Measurements from ENCODE around the gene CLCN1.

The CLCN1 gene

DNA sequence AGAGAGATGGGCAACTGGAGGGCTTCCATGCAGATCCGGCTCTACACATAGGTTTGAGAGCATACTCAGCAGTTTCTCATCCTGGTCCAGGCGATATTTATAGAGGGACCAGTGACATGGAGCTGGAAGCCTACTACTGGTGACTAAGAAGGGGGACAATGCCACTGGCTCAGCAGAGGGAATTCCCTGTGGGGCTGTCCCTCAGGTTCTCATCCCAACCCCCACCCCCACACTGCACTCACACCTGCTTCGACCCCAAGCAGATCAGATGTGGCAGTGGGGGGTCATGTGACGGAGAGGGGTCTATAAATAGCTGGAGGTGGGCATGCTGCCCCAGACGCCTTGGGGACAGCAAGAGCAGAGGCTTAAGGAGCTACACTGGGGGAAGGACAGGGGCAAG, at the start of gene CLCN1:
Gene CLCN1, plus strand, starts transcription at position 336 of the 400 bp plus-strand sequence. CDS start 102 bp downstream, outside the sequence.
- TF ChIP-seq ZNF274 (IDR thresholded peaks at IDR 0.05; ENCODE audit: low read depth, low read length) = no peak
- H3K4me3 ChIP-seq (ENCODE audit: low read length) = no peak within 1 kb of the TSS

DNA sequence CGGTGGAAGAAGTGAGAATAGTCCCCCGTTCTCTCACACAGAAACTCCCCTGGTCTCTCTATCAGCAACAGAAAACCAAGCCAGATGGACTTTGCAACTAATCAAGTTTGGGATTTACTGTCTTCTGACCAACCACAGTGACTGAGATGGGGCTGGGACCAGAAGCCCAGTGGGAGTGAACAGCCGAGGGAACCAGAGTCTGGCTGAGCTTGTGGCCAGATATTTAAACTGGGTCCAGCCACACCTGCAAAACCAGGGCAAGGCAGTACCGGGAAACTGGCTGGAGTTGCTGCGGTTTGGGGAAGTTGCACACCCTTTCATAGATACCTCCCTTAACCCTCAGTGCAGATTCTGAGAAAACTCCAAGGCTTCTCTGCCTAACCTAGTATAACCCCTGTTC, 46.7 kb upstream of the CLCN1 start:
- TF ChIP-seq ZNF274 (IDR thresholded peaks at IDR 0.05; ENCODE audit: low read depth, low read length) = no peak

GRCh38 chr7:143271240-143271639, 44.7 kb upstream of the CLCN1 start:
- H3K4me3 ChIP-seq (ENCODE audit: low read length) = no peak overlapping the region
- no peak for TF ChIP-seq ZNF274 (IDR thresholded peaks at IDR 0.05; ENCODE audit: low read depth, low read length)

More for the DNA sequence above, 46.7 kb upstream of the CLCN1 start:
- no peak overlapping the region for H3K4me3 ChIP-seq (ENCODE audit: low read length)

GRCh38 chr7:143272871-143273270, 43.0 kb upstream of the CLCN1 start:
- TF ChIP-seq ZNF274 (IDR thresholded peaks at IDR 0.05; ENCODE audit: low read depth, low read length) = no peak

DNA sequence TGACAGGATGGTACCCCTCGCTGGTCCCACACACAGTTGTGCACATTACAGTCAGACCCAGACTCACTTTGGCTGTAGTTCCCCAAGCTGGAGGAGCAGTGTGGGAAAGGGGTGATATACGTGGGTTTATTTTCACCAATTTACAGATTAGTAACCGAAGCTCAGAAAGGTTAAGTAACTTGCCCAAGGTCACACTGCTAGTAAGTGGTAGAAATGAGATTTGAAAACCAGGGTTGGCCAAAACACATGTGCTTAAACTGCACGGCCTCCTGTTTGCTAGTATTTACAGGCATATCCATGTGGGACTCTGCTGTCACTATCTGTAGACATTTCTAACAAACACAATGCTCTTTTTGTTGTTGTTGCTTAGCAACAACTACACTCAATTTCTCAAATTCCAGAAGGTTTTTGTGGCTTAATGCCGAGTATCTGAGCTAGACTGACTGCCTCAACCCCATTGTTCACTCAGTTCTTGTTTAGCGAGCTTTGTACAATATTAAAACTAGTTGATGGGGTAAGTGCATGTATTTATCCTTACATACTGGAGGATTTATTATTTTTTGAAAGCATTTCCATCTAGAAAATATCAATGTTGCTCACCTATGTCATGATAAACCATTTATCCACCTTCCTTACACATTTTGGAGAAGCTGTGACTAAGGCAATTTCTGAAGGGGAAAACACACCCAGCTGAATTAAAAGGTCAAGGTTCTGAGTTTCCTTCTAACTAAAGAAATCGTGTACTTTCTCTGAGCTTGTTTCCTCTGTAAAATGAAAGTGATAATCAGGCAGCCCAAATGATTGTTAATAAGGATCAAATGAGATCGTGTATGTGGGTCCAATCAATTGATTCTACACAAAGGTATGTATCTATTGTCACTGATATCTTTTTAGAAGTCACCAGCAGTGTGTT, 36.5 kb upstream of the CLCN1 start:
- no peak for TF ChIP-seq ZNF274 (IDR thresholded peaks at IDR 0.05; ENCODE audit: low read depth, low read length)
- no peak overlapping the region for H3K4me3 ChIP-seq (ENCODE audit: low read length)

More at GRCh38 chr7:143272871-143273270, 43.0 kb upstream of the CLCN1 start:
- no peak overlapping the region for H3K4me3 ChIP-seq (ENCODE audit: low read length)

DNA sequence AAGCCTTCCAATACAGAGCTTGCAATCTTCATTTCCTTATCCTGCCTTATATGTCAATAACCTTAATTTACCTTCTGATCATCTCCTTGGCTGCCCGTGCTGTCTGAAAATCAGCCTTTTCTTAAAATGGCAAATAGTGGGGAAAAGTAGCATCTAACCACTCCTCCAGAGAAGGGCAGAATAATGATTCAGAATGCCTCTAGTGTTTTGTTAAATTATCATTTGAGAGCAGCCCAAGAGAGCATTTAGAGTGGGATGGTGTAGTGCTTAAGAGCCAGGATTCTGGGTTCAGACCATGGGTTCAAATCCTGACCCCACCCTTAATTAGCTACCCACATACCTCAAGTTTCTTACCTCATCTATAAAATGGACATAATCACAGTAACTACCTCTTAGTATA, 35.8 kb upstream of the CLCN1 start:
- TF ChIP-seq ZNF274 (IDR thresholded peaks at IDR 0.05; ENCODE audit: low read depth, low read length) = no peak
- no peak overlapping the region for H3K4me3 ChIP-seq (ENCODE audit: low read length)

DNA sequence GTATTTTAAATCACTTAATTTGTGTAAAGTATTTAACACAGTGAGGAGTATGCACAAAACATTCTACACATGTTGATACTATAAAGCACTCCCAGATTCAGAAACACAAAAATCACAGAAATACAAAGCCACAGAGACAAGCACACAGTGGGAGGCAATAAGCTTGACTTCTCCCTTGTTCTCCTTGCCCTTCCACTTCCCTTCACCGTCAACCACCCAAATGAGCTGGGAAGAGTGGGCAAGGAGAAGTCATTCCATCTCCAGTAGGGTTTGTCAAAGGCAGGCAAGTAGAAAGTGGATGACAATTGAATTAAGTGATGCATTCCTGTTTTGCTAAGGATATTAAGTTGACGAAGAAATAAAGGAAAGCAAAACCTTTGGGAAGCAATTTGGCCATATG, 35.3 kb upstream of the CLCN1 start:
- TF ChIP-seq ZNF274 (IDR thresholded peaks at IDR 0.05; ENCODE audit: low read depth, low read length) = no peak
- H3K4me3 ChIP-seq (ENCODE audit: low read length) = no peak overlapping the region

DNA sequence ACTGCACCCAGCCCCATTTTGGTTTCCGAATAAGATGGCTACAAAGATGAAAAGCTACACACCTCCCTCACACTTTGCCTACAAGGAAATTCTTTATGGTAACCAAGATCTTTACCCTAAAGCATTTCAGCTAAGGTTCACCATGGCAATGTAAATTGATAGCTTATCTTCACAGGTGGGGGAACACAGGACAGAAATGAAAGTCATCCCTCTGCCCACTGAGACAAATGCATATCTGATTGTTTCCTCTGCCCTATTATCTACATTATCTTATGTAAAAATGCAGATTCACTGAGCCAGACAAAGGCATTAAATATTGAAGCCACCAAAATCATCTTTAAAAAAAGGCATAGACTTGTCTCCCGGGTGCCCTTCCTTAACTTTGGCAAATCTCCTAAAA, 34.4 kb upstream of the CLCN1 start:
- TF ChIP-seq ZNF274 (IDR thresholded peaks at IDR 0.05; ENCODE audit: low read depth, low read length) = no peak
- H3K4me3 ChIP-seq (ENCODE audit: low read length) = no peak overlapping the region

- no peak overlapping the region for H3K4me3 ChIP-seq (ENCODE audit: low read length)
- TF ChIP-seq ZNF274 (IDR thresholded peaks at IDR 0.05; ENCODE audit: low read depth, low read length) = no peak
These were observed 33.8 kb upstream of the CLCN1 start for GRCh38 chr7:143282124-143282523.

GRCh38 chr7:143283381-143283780, 32.5 kb upstream of the CLCN1 start:
- no peak for TF ChIP-seq ZNF274 (IDR thresholded peaks at IDR 0.05; ENCODE audit: low read depth, low read length)
- no peak overlapping the region for H3K4me3 ChIP-seq (ENCODE audit: low read length)

DNA sequence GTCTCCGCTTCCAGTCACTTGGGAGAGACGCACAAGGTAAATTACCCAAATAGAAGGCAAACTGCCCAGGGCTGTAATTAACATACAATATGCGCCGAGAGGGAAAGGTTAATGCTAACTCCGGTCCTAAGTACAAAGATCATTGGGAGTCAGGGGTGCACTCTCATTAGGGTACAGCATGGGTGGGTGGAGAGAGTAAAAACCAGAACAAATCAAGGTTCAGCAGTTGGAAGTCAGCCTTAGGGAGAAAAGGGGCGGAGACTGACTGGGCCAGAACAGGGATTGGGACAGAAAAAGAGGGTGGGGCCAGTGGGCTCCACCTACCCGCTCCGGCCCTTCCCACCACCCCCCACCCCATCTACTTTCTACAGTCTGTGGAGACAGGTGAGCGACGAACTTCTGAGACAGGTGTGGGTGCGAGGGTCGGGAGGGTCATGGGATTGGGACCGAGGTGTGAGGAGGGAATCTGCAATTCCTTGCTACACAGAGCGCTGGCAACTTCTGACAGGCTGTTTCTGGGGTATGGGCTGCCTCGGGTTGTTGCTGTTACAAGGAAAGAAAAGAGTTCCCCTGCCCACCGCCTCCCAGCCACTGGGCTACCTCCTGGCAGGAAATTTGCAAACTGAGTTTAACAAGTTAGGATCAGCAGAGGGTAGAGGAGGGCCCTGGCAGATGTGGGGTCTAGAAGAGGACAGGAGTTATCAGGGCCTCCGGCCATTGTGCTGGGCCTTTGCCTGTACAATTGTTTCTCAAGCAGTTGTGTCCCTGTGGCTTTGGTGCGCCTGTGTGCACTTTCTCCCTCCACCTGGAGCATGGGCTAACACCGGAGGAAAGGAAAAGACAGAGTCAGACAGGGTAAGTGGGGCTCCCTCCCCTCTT, 31.1 kb upstream of the CLCN1 start, which contains the start of gene TMEM139:
Gene TMEM139, plus strand, starts transcription at position 368 of the 879 bp plus-strand sequence. CDS start 1,000 bp downstream, outside the sequence.
- TF ChIP-seq ZNF274 (IDR thresholded peaks at IDR 0.05; ENCODE audit: low read depth, low read length) = no peak
- H3K4me3 ChIP-seq (ENCODE audit: low read length) = no peak within 1 kb of the TSS

DNA sequence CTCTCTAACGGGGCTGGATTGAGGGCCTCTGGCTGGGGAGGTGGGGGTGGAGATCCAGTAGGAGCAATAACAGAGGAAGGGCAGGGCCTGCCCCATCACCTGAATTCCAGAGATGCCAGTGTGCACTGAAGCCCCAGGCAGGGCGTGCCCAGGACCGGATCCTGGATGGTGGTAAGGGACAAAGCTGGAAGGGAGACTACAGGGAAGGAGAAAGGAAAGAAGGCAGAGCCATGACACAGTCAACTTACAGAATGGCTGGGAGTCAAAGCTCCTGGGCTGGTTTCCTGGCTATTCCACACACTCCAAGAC, 30.5 kb upstream of the CLCN1 start:
- TF ChIP-seq ZNF274 (IDR thresholded peaks at IDR 0.05; ENCODE audit: low read depth, low read length) = no peak
- no peak overlapping the region for H3K4me3 ChIP-seq (ENCODE audit: low read length)

DNA sequence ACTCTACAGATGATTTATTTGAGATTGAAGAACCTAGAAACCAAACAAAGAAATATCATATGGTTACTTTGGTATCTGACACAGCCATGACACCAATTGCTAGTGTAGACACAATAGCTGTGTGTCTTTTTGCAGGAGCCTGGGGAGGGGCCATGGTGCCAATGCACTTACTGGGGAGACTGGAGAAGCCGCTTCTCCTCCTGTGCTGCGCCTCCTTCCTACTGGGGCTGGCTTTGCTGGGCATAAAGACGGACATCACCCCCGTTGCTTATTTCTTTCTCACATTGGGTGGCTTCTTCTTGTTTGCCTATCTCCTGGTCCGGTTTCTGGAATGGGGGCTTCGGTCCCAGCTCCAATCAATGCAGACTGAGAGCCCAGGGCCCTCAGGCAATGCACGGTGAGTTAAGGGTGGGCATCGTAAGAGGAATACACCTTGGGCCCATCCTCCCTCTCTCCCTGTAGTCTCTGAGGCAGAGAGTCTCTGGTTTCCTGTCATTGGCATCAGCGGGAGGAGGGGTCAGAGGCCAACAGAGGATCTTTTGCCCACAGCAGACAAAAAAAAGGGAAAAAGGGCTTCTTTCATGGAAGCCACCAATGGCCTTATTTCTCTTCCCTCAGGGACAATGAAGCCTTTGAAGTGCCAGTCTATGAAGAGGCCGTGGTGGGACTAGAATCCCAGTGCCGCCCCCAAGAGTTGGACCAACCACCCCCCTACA, 29.9 kb upstream of the CLCN1 start:
- TF ChIP-seq ZNF274 (IDR thresholded peaks at IDR 0.05; ENCODE audit: low read depth, low read length) = no peak

GRCh38 chr7:143286522-143286890, 29.4 kb upstream of the CLCN1 start:
- H3K4me3 ChIP-seq (ENCODE audit: low read length) = no peak overlapping the region
- no peak for TF ChIP-seq ZNF274 (IDR thresholded peaks at IDR 0.05; ENCODE audit: low read depth, low read length)

More for the DNA sequence above, 29.9 kb upstream of the CLCN1 start:
- H3K4me3 ChIP-seq (ENCODE audit: low read length) = no peak overlapping the region
